ENCODE measurements around the gene SETSIP. TPM values are rescaled to one million over a fixed set of nuclear protein-coding genes. Genes with fewer than 3 reads are reported as not detected.
A peak's percentile ranks its signal among the peaks of the same experiment; 100 is the strongest.
"Not testable (repeated sequence)": the region's sequence is repeated elsewhere in the genome, so short reads cannot be mapped to it uniquely, and the experiment has no call there.

SETSIP gene
- total RNA-seq, 1 experiment from 2014 or later: 0.91 TPM

DNA sequence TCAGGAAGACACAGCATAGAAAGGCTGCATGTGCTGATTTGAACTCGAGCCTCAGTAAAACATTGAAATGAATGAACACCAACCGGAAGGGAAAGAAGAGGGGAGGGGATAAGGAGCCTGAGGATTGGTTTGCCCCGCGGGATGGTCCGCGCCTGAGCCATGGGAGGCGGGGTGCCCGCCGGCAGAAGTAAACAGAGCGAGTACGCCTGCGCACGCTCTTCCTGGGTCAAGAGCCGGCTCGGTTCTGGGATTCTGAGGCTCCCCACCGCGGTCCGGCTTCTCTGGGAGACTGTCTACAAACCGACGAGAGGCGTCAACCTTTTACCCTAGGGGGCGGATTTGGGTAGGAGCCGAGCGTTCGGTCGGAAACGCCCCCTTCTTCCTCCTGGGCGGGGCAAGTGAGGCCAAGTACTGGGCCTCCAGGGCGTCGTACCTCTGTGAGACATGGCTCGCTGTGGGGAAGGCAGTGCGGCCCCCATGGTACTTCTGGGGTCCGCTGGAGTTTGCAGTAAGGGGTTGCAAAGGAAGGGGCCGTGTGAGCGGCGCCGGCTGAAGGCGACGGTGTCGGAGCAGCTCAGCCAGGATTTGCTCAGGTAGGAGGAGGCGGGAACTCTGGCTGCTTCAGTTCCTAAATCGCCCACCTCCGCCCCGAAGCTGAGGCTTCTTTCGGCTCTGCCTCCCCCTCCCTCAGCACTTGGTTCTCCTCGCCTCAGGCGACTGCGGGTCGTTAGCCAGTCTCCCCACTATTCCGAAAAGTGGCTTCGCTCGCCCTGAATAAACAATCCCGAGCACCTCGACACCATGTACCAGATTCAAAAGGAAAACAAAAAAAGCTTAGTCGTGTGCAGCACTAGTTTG is 5.1 kb upstream of the SETSIP start, which contains the start of gene BTBD8:
Gene BTBD8, plus strand, starts transcription at position 218 of the 858 bp plus-strand sequence. Its CDS starts 227 bp downstream, at position 445.
- CTCF ChIA-PET: interaction anchor here (1.4 kb wide), 1 partner anchor 211 kb away, joined by 4 read pairs; no protein-coding TSS in a partner anchor
- intact Hi-C loops (cut with micrococcal nuclease): loop anchor here (5.0 kb wide), 1 partner anchor 48 kb away; no protein-coding TSS in a partner anchor
- BruUV-seq (replicated peaks): TSS peak; percentile 64

DNA sequence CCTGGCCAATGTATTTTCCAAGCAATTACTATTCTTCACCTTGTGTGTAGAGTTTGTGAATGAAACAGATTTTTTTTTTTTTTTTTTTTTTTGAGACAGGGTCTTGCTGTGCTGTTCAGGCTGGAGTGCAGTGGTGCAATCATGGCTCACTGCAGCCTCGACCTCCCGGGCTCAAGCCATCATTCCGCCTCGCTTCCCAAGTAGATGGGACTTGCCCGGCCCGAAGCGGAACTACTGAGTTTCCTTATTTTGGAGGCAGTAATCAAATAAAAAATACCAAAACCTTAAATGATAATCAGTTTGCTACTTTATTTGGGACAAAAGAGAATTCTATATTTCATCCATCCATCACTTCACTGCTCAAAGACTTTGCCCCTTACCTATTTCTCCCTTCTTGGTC is 4.2 kb upstream of the SETSIP start:
- H3K9ac ChIP-seq (ENCODE audit: low read length): no peak overlapping the region
- H3K4me2 ChIP-seq (ENCODE audit: low read length): peak overlapping the region; percentile 72
- H3K27me3 ChIP-seq (ENCODE audit: low read length): no peaks in the 10 kb centered on the region
- ChIA-PET CTCF (no interaction called here), POLR2A (ENCODE audit: unreplicated experiment) (no interaction called here)
- no peak overlapping the region for H3K27ac ChIP-seq (ENCODE audit: low read length)
- no peaks in the 10 kb centered on the region for H3K9me2 ChIP-seq (replicated peaks; ENCODE audit: low read length)
- no peaks in the 10 kb centered on the region for H3F3A ChIP-seq (ENCODE audit: low read length, unreplicated experiment)
- no peak for DNase-seq
- no TSS peak for BruUV-seq (replicated peaks)
- H3K4me1 ChIP-seq (ENCODE audit: insufficient read depth, low read length): no peaks in the 10 kb centered on the region
- H3K79me2 ChIP-seq (ENCODE audit: low read length): no peaks in the 10 kb centered on the region
- ATAC-seq: no peak
- intact Hi-C loops (cut with micrococcal nuclease): no loop called here
- H3K9me3 ChIP-seq (ENCODE audit: low read length): no peaks in the 10 kb centered on the region
- peak overlapping the region; percentile 80 for H3K4me3 ChIP-seq (ENCODE audit: low read length)
- H3K36me3 ChIP-seq (ENCODE audit: low read depth, low read length): no peaks in the 10 kb centered on the region
- no peaks in the 10 kb centered on the region for H4K20me1 ChIP-seq (ENCODE audit: low read length)
- TF ChIP-seq, protein P1, sequence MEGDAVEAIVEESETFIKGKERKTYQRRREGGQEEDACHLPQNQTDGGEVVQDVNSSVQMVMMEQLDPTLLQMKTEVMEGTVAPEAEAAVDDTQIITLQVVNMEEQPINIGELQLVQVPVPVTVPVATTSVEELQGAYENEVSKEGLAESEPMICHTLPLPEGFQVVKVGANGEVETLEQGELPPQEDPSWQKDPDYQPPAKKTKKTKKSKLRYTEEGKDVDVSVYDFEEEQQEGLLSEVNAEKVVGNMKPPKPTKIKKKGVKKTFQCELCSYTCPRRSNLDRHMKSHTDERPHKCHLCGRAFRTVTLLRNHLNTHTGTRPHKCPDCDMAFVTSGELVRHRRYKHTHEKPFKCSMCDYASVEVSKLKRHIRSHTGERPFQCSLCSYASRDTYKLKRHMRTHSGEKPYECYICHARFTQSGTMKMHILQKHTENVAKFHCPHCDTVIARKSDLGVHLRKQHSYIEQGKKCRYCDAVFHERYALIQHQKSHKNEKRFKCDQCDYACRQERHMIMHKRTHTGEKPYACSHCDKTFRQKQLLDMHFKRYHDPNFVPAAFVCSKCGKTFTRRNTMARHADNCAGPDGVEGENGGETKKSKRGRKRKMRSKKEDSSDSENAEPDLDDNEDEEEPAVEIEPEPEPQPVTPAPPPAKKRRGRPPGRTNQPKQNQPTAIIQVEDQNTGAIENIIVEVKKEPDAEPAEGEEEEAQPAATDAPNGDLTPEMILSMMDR (conservative IDR thresholded peaks at IDR 0.05; ENCODE audit: low read depth, low read length): no peak
- no peak for TF ChIP-seq EZH2 (IDR thresholded peaks at IDR 0.05; ENCODE audit: low read length, unreplicated experiment)
- no peak for TF ChIP-seq EZH2phosphoT487 (IDR thresholded peaks at IDR 0.05; ENCODE audit: borderline replicate concordance, low read length)
- H2AFZ ChIP-seq (ENCODE audit: low read length): peak overlapping the region; percentile 82

More for the DNA sequence above, 5.1 kb upstream of the SETSIP start, which contains the start of gene BTBD8:
- H2AFZ ChIP-seq (ENCODE audit: low read length): peak within 1 kb of the TSS; percentile 82
- H3F3A ChIP-seq (ENCODE audit: low read length, unreplicated experiment): no peaks in the 10 kb centered on the region
- peak; percentile 75 for DNase-seq
- peak; percentile 93 for ATAC-seq
- POLR2A ChIA-PET (ENCODE audit: unreplicated experiment): interaction anchor here (0.6 kb wide), 1 partner anchor 736 kb away, joined by 3 read pairs; no protein-coding TSS in a partner anchor
- H3K9ac ChIP-seq (ENCODE audit: low read length): peak within 1 kb of the TSS; percentile 65
- H3K4me1 ChIP-seq (ENCODE audit: insufficient read depth, low read length): no peaks in the 10 kb centered on the region
- no peaks in the 10 kb centered on the region for H3K9me2 ChIP-seq (replicated peaks; ENCODE audit: low read length)
- peak within 1 kb of the TSS; percentile 72 for H3K4me2 ChIP-seq (ENCODE audit: low read length)
- peak within 1 kb of the TSS; percentile 80 for H3K4me3 ChIP-seq (ENCODE audit: low read length)
- no peaks in the 10 kb centered on the region for H3K79me2 ChIP-seq (ENCODE audit: low read length)
- H3K9me3 ChIP-seq (ENCODE audit: low read length): no peaks in the 10 kb centered on the region
- no peaks in the 10 kb centered on the region for H4K20me1 ChIP-seq (ENCODE audit: low read length)
- H3K27me3 ChIP-seq (ENCODE audit: low read length): no peaks in the 10 kb centered on the region
- TF ChIP-seq EZH2phosphoT487 (IDR thresholded peaks at IDR 0.05; ENCODE audit: borderline replicate concordance, low read length) (no peak), EZH2 (IDR thresholded peaks at IDR 0.05; ENCODE audit: low read length, unreplicated experiment) (no peak)
- TF ChIP-seq, protein P1 (conservative IDR thresholded peaks at IDR 0.05; ENCODE audit: low read depth, low read length): no peak
- no peak within 1 kb of the TSS; the same call in 1 of the 2 replicates for H3K27ac ChIP-seq (ENCODE audit: low read length)
- H3K36me3 ChIP-seq (ENCODE audit: low read depth, low read length): no peaks in the 10 kb centered on the region

DNA sequence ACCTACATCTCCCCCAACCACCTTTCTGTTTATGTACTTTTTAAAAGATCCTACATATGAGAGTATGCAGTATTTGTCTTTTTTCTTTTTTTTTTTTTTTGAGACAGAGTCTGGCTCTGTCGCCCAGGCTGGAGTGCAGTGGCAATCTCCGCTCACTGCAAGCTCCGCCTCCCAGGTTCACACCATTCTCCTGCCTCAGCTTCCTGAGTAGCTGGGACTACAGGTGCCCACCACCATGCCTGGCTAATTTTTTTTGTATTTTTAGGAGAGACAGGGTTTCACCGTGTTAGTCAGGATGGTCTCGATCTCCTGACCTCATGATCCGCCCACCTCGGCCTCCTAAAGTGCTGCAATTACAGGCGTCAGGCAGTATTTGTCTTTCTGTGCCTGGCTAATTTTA is 2.9 kb upstream of the SETSIP start:
- H3K9ac ChIP-seq (ENCODE audit: low read length); H3K9me3 ChIP-seq (ENCODE audit: low read length); H3K36me3 ChIP-seq (ENCODE audit: low read depth, low read length); DNase-seq; H3K9me2 ChIP-seq (replicated peaks; ENCODE audit: low read length); H3K27me3 ChIP-seq (ENCODE audit: low read length); H3F3A ChIP-seq (ENCODE audit: low read length, unreplicated experiment); H3K4me1 ChIP-seq (ENCODE audit: insufficient read depth, low read length); H3K27ac ChIP-seq (ENCODE audit: low read length); H3K4me3 ChIP-seq (ENCODE audit: low read length); intact Hi-C loops (cut with micrococcal nuclease); H3K79me2 ChIP-seq (ENCODE audit: low read length); H3K4me2 ChIP-seq (ENCODE audit: low read length); BruUV-seq (replicated peaks); POLR2A ChIA-PET (ENCODE audit: unreplicated experiment); CTCF ChIA-PET; ATAC-seq; H2AFZ ChIP-seq (ENCODE audit: low read length); H4K20me1 ChIP-seq (ENCODE audit: low read length): not testable (repeated sequence)
